H9 (cell line): ENCODE data around the gene DYRK2. TPM values are rescaled to one million over a fixed set of nuclear protein-coding genes. Genes with fewer than 3 reads are reported as not detected.

Source experiments
- DNase-seq: peaks from one replicate; pipeline ENCODE4 v3.0.0-alpha.2; 2017
- H2AFZ ChIP-seq: one replicate; pipeline ENCODE4 v1.6.1; 2013; ENCODE audit warnings: mild to moderate bottlenecking, low read length, control low read depth, moderate library complexity
- H2AK5ac ChIP-seq: 2 replicates; pipeline ENCODE4 v1.6.1; 2013; ENCODE audit warnings: low read length, control low read depth, mixed read lengths; ENCODE audit not compliant: insufficient read length
- H2BK120ac ChIP-seq: one replicate; pipeline ENCODE4 v1.6.1; 2013; ENCODE audit warnings: low read depth, mild to moderate bottlenecking, low read length, control low read depth, inconsistent platforms; ENCODE audit not compliant: poor library complexity, severe bottlenecking
- H2BK12ac ChIP-seq: 2 replicates; pipeline ENCODE4 v1.6.1; 2013; ENCODE audit warnings: low read length, control low read depth, mixed read lengths, low read depth; ENCODE audit not compliant: insufficient read length
- H2BK15ac ChIP-seq: 2 replicates; pipeline ENCODE4 v1.6.1; 2013; ENCODE audit warnings: low read depth, low read length, control low read depth
- H2BK20ac ChIP-seq: one replicate; pipeline ENCODE4 v1.6.1; 2013; ENCODE audit warnings: low read depth, mild to moderate bottlenecking, low read length, control low read depth, inconsistent platforms; ENCODE audit not compliant: poor library complexity, severe bottlenecking
- H2BK5ac ChIP-seq: 2 replicates; pipeline ENCODE4 v1.6.1; 2013; ENCODE audit warnings: low read length, control low read depth, mixed read lengths; ENCODE audit not compliant: insufficient read length
- H3K14ac ChIP-seq: 2 replicates; pipeline ENCODE4 v1.6.1; 2013; ENCODE audit warnings: low read length, control low read depth; ENCODE audit not compliant: insufficient read depth
- H3K18ac ChIP-seq: 2 replicates; pipeline ENCODE4 v1.6.1; 2013; ENCODE audit warnings: low read depth, mild to moderate bottlenecking, mixed read lengths, low read length, control low read depth; ENCODE audit not compliant: insufficient read length
- H3K23ac ChIP-seq: 2 replicates; pipeline ENCODE4 v1.6.1; 2013; ENCODE audit warnings: low read length, control low read depth, mixed read lengths, low read depth; ENCODE audit not compliant: insufficient read length
- H3K23me2 ChIP-seq: 2 replicates; pipeline ENCODE4 v1.6.1; 2013; ENCODE audit warnings: low read depth, mild to moderate bottlenecking, mixed read lengths, low read length, control low read depth; ENCODE audit not compliant: insufficient read length, poor library complexity, severe bottlenecking
- H3K27ac ChIP-seq: 2 replicates; pipeline ENCODE4 v1.5.1; 2013; ENCODE audit warnings: low read length, control low read depth, mixed read lengths, low read depth; ENCODE audit not compliant: insufficient read length
- H3K27me3 ChIP-seq: 2 replicates; pipeline ENCODE4 v1.6.1; 2013; ENCODE audit warnings: low read length, control low read depth, inconsistent platforms; ENCODE audit not compliant: insufficient read depth
- H3K4ac ChIP-seq: 2 replicates; pipeline ENCODE4 v1.6.1; 2013; ENCODE audit warnings: low read depth, mild to moderate bottlenecking, control low read depth, inconsistent platforms, low read length, moderate library complexity
- H3K4me1 ChIP-seq: 2 replicates; pipeline ENCODE4 v1.6.1; 2013; ENCODE audit warnings: low read length, control low read depth, inconsistent platforms; ENCODE audit not compliant: insufficient read depth
- H3K4me2 ChIP-seq: 2 replicates; pipeline ENCODE4 v1.6.1; 2013; ENCODE audit warnings: low read length, control low read depth, mixed read lengths; ENCODE audit not compliant: insufficient read length, insufficient read depth
- H3K56ac ChIP-seq: 2 replicates; pipeline ENCODE4 v1.6.1; 2013; ENCODE audit warnings: low read depth, mild to moderate bottlenecking, mixed read lengths, low read length, control low read depth; ENCODE audit not compliant: insufficient read length
- H3K79me1 ChIP-seq: 2 replicates; pipeline ENCODE4 v1.6.1; 2013; ENCODE audit warnings: low read depth, mild to moderate bottlenecking, moderate library complexity, low read length, control low read depth, inconsistent platforms; ENCODE audit not compliant: insufficient read depth, poor library complexity, severe bottlenecking
- H3K79me2 ChIP-seq: 2 replicates; pipeline ENCODE4 v1.6.1; 2013; ENCODE audit warnings: low read length, control low read depth, inconsistent platforms; ENCODE audit not compliant: insufficient read depth
- H3K9ac ChIP-seq: 2 replicates; pipeline ENCODE4 v1.6.1; 2013; ENCODE audit warnings: low read length, control low read depth, mixed read lengths; ENCODE audit not compliant: insufficient read length; ENCODE audit errors: extremely low read depth
- H3K9me3 ChIP-seq: one replicate; pipeline ENCODE4 v1.6.1; 2013; ENCODE audit warnings: low read depth, low read length, inconsistent platforms; ENCODE audit not compliant: control insufficient read depth
- H3T11ph ChIP-seq: one replicate; pipeline ENCODE4 v1.6.1; 2013; ENCODE audit warnings: mild to moderate bottlenecking, low read length, control low read depth, inconsistent platforms
- H4K20me1 ChIP-seq: one replicate; pipeline ENCODE4 v1.6.1; 2013; ENCODE audit not compliant: control insufficient read depth, insufficient read length, insufficient read depth
- H4K5ac ChIP-seq: 2 replicates; pipeline ENCODE4 v1.6.1; 2013; ENCODE audit warnings: low read depth, mild to moderate bottlenecking, mixed read lengths, low read length, control low read depth; ENCODE audit not compliant: insufficient read length
- H4K8ac ChIP-seq: replicated peaks from 2 replicates; pipeline ENCODE4 v1.6.1; 2013; ENCODE audit warnings: low read length, control low read depth, mixed read lengths, low read depth; ENCODE audit not compliant: insufficient read length
- H4K91ac ChIP-seq: 2 replicates; pipeline ENCODE4 v1.6.1; 2013; ENCODE audit warnings: low read depth, mild to moderate bottlenecking, moderate library complexity, mixed read lengths, low read length, control low read depth; ENCODE audit not compliant: insufficient read length
- H3K27ac Mint-ChIP-seq, 3 experiments: 2 replicates in 2 of 3; 3 replicates in 1 of 3; pipeline ENCODE4 v1.8.0; 2020 to 2021; ENCODE audit warnings: mixed read lengths in 3 of 3, mild to moderate bottlenecking in 1 of 3, moderate library complexity in 1 of 3
- H3K27me3 Mint-ChIP-seq: 2 replicates; pipeline ENCODE4 v1.8.0; 2021; ENCODE audit warnings: low read depth, mild to moderate bottlenecking, moderate library complexity, mixed read lengths
- H3K36me3 Mint-ChIP-seq, 3 experiments: 2 replicates in 2 of 3; 3 replicates in 1 of 3; pipeline ENCODE4 v1.8.0; 2020 to 2021; ENCODE audit warnings: low read depth in 3 of 3, mixed read lengths in 3 of 3; ENCODE audit not compliant: insufficient read depth in 1 of 3
- H3K4me1 Mint-ChIP-seq, 2 experiments: 2 replicates each; pipeline ENCODE4 v1.8.0; 2020; ENCODE audit warnings: mixed read lengths in 2 of 2
- H3K4me3 Mint-ChIP-seq, 2 experiments: 2 replicates in 1 of 2; 3 replicates in 1 of 2; pipeline ENCODE4 v1.8.0; 2020 to 2021; ENCODE audit warnings: mild to moderate bottlenecking in 2 of 2, mixed read lengths in 2 of 2, moderate library complexity in 1 of 2
- H3K9me3 Mint-ChIP-seq, 2 experiments: 2 replicates in 1 of 2; 3 replicates in 1 of 2; pipeline ENCODE4 v1.8.0; 2020; ENCODE audit warnings: mild to moderate bottlenecking in 2 of 2, mixed read lengths in 2 of 2, moderate library complexity in 1 of 2
- WGBS: extraction: QIAGEN DNeasy Blood & Tissue Kit; methylation state at CpG from one replicate; pipeline ENCODE4 v1.1.7; 2013; ENCODE audit warnings: missing lambda C conversion rate, low lambda C conversion rate, mixed read lengths; ENCODE audit not compliant: insufficient read length; ENCODE audit errors: extremely low coverage; 5-methylcytosine and 5-hydroxymethylcytosine counted together
- total RNA-seq: library from RNA; stranded (reverse); gene quantifications from 2 replicates; pipeline ENCODE4 v1.2.1, GENCODE V29; 2021
- TF ChIP-seq, protein P1 (sequence below): fragments of 200-600 bp; sonication (generic); conservative IDR thresholded peaks from 3 replicates; pipeline ENCODE4 v1.8.0; 2021; ENCODE audit warnings: antibody characterized with exemption, mild to moderate bottlenecking

The DYRK2 gene
- total RNA-seq, 1 experiment from 2014 or later: 40.6 TPM

DNA sequence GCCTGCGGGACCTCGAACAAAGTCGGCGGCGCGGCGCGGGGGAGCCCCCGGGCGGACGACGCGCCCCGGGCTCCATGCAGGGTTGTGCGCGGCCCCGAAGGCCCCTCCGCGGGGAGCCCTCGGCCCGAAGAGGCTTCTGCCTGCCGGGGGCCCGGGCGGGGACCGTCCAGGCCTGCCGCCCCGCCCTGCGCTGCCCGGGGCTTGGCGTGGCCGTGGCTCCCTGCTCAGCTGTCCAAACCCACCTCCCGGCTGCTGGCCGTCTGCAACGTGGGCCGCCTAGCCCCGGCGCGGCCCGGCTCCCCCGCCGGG is 670 bp downstream of the DYRK2 start:
- H3K27ac Mint-ChIP-seq: no peak overlapping the region
- no peak overlapping the region for H2BK5ac ChIP-seq
- peak overlapping the region; percentile 91 for H3K14ac ChIP-seq
- peaks cover 4% of the 10 kb centered on the region; the same call in 1 of the 2 replicates for H3K4me1 ChIP-seq
- H3K27ac ChIP-seq: no peak overlapping the region
- no peak overlapping the region for H2BK120ac ChIP-seq
- no peaks in the 10 kb centered on the region for H4K20me1 ChIP-seq
- no CpG with 5 or more reads among the region's 41 CpGs for WGBS
- H3K79me2 ChIP-seq: peaks cover 35% of the 10 kb centered on the region; the same call in 1 of the 2 replicates
- H4K91ac ChIP-seq: no peak overlapping the region
- H3K56ac ChIP-seq: no peak overlapping the region
- no peak overlapping the region for H2AK5ac ChIP-seq
- no peaks in the 10 kb centered on the region; a peak in 2 of 5 replicates for H3K9me3 Mint-ChIP-seq
- H3K9me3 ChIP-seq: no peaks in the 10 kb centered on the region
- peak overlapping the region; percentile 82 to 91; a peak in 3 of 5 replicates for H3K4me3 Mint-ChIP-seq
- peak overlapping the region; percentile 83 for H3K9ac ChIP-seq
- TF ChIP-seq, protein P1, sequence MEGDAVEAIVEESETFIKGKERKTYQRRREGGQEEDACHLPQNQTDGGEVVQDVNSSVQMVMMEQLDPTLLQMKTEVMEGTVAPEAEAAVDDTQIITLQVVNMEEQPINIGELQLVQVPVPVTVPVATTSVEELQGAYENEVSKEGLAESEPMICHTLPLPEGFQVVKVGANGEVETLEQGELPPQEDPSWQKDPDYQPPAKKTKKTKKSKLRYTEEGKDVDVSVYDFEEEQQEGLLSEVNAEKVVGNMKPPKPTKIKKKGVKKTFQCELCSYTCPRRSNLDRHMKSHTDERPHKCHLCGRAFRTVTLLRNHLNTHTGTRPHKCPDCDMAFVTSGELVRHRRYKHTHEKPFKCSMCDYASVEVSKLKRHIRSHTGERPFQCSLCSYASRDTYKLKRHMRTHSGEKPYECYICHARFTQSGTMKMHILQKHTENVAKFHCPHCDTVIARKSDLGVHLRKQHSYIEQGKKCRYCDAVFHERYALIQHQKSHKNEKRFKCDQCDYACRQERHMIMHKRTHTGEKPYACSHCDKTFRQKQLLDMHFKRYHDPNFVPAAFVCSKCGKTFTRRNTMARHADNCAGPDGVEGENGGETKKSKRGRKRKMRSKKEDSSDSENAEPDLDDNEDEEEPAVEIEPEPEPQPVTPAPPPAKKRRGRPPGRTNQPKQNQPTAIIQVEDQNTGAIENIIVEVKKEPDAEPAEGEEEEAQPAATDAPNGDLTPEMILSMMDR: no peak
- H3K4ac ChIP-seq: no peak overlapping the region; the same call in 1 of the 2 replicates
- H2BK12ac ChIP-seq: no peak overlapping the region
- no peaks in the 10 kb centered on the region for H3K27me3 ChIP-seq
- H3K36me3 Mint-ChIP-seq: peaks cover 11 to 23% (median 23%) of the 10 kb centered on the region in 3 experiments
- no peak for DNase-seq
- H2BK20ac ChIP-seq: no peak overlapping the region
- H3K23ac ChIP-seq: no peak overlapping the region
- peaks cover under 1% of the 10 kb centered on the region for H3K79me1 ChIP-seq
- H4K5ac ChIP-seq: no peak overlapping the region
- no peak overlapping the region for H2AFZ ChIP-seq
- peaks cover 11% of the 10 kb centered on the region for H3K27me3 Mint-ChIP-seq
- H3K23me2 ChIP-seq: peaks cover 22% of the 10 kb centered on the region
- H3T11ph ChIP-seq: no peak overlapping the region
- peaks cover 35 to 42% of the 10 kb centered on the region in 2 experiments for H3K4me1 Mint-ChIP-seq
- H3K4me2 ChIP-seq: peak overlapping the region; percentile 93
- H3K18ac ChIP-seq: peak overlapping the region; percentile 14
- no peak overlapping the region for H4K8ac ChIP-seq
- H2BK15ac ChIP-seq: no peak overlapping the region
